Endothelial cell of umbilical vein (primary cell): Measurements from ENCODE around the gene IL4I1. TPM values are rescaled to one million over a fixed set of nuclear protein-coding genes. Genes with fewer than 3 reads are reported as not detected.

ENCODE experiments used
- BruUV-seq: library from RNA; stranded (reverse); fragments of 400-500 nt; replicated peaks from 2 replicates; lab custom pipeline; 2021; lab: Mats Ljungman, UMichigan
- CTCF ChIA-PET: fragments of 300-600, 350-600 bp; sonication (Branson Sonifier 250); formaldehyde crosslinking; loops from one replicate; lab custom pipeline; 2021; ENCODE audit warnings: antibody characterized with exemption, inconsistent platforms; lab: Charles Lee
- POLR2A ChIA-PET: fragments of 300-600, 350-600 bp; sonication (Branson Sonifier 250); formaldehyde crosslinking; loops from one replicate; lab custom pipeline; 2021; ENCODE audit warnings: antibody characterized with exemption, inconsistent platforms; lab: Charles Lee
- DNase-seq: peaks from one replicate; pipeline ENCODE4 v3.0.0-alpha.2; 2011; ENCODE audit warnings: low read depth, low spot score
- FAIRE-seq: peaks from 2 replicates; lab custom pipeline; 2011; peaks lifted over from hg19 to GRCh38; lab: Jason Lieb, UNC
- H2AFZ ChIP-seq: 2 replicates; pipeline ENCODE4 v1.6.0; 2012; ENCODE audit warnings: low read depth, low read length, control low read depth, inconsistent platforms
- H3K27ac ChIP-seq: 2 replicates; pipeline ENCODE4 v1.5.1; 2011; ENCODE audit warnings: low read depth, mild to moderate bottlenecking, control low read depth, low read length, moderate library complexity; ENCODE audit not compliant: insufficient read depth
- H3K27me3 ChIP-seq, 2 experiments: 2 replicates each; pipeline versions ENCODE4 v1.6.0 to v1.6.1; 2011; ENCODE audit warnings: low read length in 2 of 2, mixed read lengths in 1 of 2; ENCODE audit not compliant: control insufficient read depth in 2 of 2, insufficient read depth in 2 of 2
- H3K36me3 ChIP-seq, 2 experiments: 2 replicates in 1 of 2; 3 replicates in 1 of 2; pipeline ENCODE4 v1.5.1; 2011; ENCODE audit warnings: low read length in 2 of 2, mild to moderate bottlenecking in 1 of 2, moderate library complexity in 1 of 2; ENCODE audit not compliant: control insufficient read depth in 2 of 2, insufficient read depth in 2 of 2; ENCODE audit errors: extremely low read depth in 1 of 2
- H3K4me1 ChIP-seq: 3 replicates; pipeline ENCODE4 v1.5.1; 2011; ENCODE audit warnings: mild to moderate bottlenecking, low read length; ENCODE audit not compliant: control insufficient read depth, insufficient read depth; ENCODE audit errors: extremely low read depth
- H3K4me2 ChIP-seq: 2 replicates; pipeline ENCODE4 v1.6.1; 2011; ENCODE audit warnings: low read length, control low read depth, mixed read lengths; ENCODE audit not compliant: insufficient read depth
- H3K4me3 ChIP-seq, 3 experiments: fragments of 200-600 bp in 1 of 3; sonication (generic), shearing (Covaris generic) in 1 of 3; replicated peaks in 1 of 3; 2 replicates each; pipeline ENCODE4 v1.5.1; 2011 to 2016; ENCODE audit warnings: control low read depth in 3 of 3, low read length in 3 of 3, mild to moderate bottlenecking in 2 of 3, inconsistent platforms in 1 of 3, low read depth in 1 of 3, moderate library complexity in 1 of 3; ENCODE audit not compliant: insufficient read depth in 1 of 3
- H3K79me2 ChIP-seq: 2 replicates; pipeline ENCODE4 v1.6.0; 2012; ENCODE audit warnings: low read length, inconsistent platforms; ENCODE audit not compliant: control insufficient read depth, insufficient read depth
- H3K9ac ChIP-seq: replicated peaks from 2 replicates; pipeline ENCODE3; 2011; ENCODE audit warnings: low read length, control low read depth; ENCODE audit not compliant: insufficient read depth; ENCODE audit errors: extremely low read depth
- H3K9me1 ChIP-seq: replicated peaks from 3 replicates; pipeline ENCODE4 v1.6.0; 2011; ENCODE audit warnings: mild to moderate bottlenecking, low read length; ENCODE audit not compliant: control insufficient read depth, insufficient read depth; ENCODE audit errors: extremely low read depth
- H3K9me3 ChIP-seq: replicated peaks from 2 replicates; pipeline ENCODE4 v1.5.1; 2012; ENCODE audit warnings: low read length, inconsistent platforms; ENCODE audit not compliant: control insufficient read depth, insufficient read depth
- H4K20me1 ChIP-seq: replicated peaks from 2 replicates; pipeline ENCODE3; 2011; ENCODE audit warnings: mild to moderate bottlenecking, low read length; ENCODE audit not compliant: control insufficient read depth, insufficient read depth; ENCODE audit errors: extremely low read depth
- EZH2 ChIP-seq: IDR thresholded peaks from 2 replicates; pipeline ENCODE4 v1.6.1; 2012; ENCODE audit warnings: borderline replicate concordance, low read depth, mild to moderate bottlenecking, moderate library complexity, low read length, inconsistent platforms; ENCODE audit not compliant: severe bottlenecking
- FOS ChIP-seq: IDR thresholded peaks from 2 replicates; pipeline ENCODE4 v1.6.1; 2011; ENCODE audit warnings: mild to moderate bottlenecking, low read length, moderate library complexity, borderline replicate concordance; ENCODE audit not compliant: insufficient read depth
- GATA2 ChIP-seq: IDR thresholded peaks from 2 replicates; pipeline ENCODE4 v1.7.0; 2011; ENCODE audit warnings: low read depth, mild to moderate bottlenecking, moderate library complexity, mixed read lengths, low read length; ENCODE audit not compliant: insufficient read length, insufficient read depth
- JUN ChIP-seq: IDR thresholded peaks from 2 replicates; pipeline ENCODE4 v1.6.1; 2011; ENCODE audit warnings: borderline replicate concordance, low read depth; ENCODE audit not compliant: insufficient read length, insufficient read depth
- MYC ChIP-seq: IDR thresholded peaks from one replicate; pipeline ENCODE4 v1.6.1; 2011; ENCODE audit warnings: mild to moderate bottlenecking, low read depth, low read length
- POLR2A ChIP-seq: IDR thresholded peaks from 2 replicates; pipeline ENCODE4 v1.6.1; 2012; ENCODE audit warnings: low read depth, mild to moderate bottlenecking, control low read depth, low read length
- POLR2AphosphoS5 ChIP-seq: IDR thresholded peaks from 2 replicates; pipeline ENCODE4 v1.6.1; 2012; ENCODE audit warnings: low read depth, mild to moderate bottlenecking, control low read depth, low read length, moderate library complexity; ENCODE audit not compliant: insufficient read depth
- dilution Hi-C: fragments of 300-500 bp; cut with MboI; formaldehyde crosslinking; loops from one replicate; pipeline ENCODE4 v1.15.0; 2019; ENCODE audit warnings: low sequenced_read_pairs; ENCODE audit not compliant: extremely low pct_ligation_motif_present
- intact Hi-C: fragments of 100-400 bp; cut with micrococcal nuclease; formaldehyde crosslinking; loops from one replicate; pipeline ENCODE4 v1.10.0; 2022
- polyA plus RNA-seq, 4 experiments: library from polyadenylated mRNA; depleted of rRNA in 3 of 4; stranded (reverse) in 3 of 4; unstranded in 1 of 4; fragments of >200 nt; gene quantifications; 2 replicates each; pipeline versions ENCODE4 v1.2.1 to v1.2.3, GENCODE V29; 2011 to 2012; ENCODE audit warnings: missing spikeins in 1 of 4
- total RNA-seq: library from RNA; stranded (reverse); gene quantifications from 2 replicates; pipeline ENCODE4 v1.2.3, GENCODE V29; 2021
- TF ChIP-seq, protein P1 (sequence below): IDR thresholded peaks from 2 replicates; pipeline ENCODE4 v1.6.1; 2011; ENCODE audit not compliant: insufficient read depth, insufficient read length

IL4I1 gene
- total and polyA plus RNA-seq, 2 donors (not counting 3 experiments of a cell fraction or from before 2014, with no cell fraction given), result 5.0 to 5.6 TPM

DNA sequence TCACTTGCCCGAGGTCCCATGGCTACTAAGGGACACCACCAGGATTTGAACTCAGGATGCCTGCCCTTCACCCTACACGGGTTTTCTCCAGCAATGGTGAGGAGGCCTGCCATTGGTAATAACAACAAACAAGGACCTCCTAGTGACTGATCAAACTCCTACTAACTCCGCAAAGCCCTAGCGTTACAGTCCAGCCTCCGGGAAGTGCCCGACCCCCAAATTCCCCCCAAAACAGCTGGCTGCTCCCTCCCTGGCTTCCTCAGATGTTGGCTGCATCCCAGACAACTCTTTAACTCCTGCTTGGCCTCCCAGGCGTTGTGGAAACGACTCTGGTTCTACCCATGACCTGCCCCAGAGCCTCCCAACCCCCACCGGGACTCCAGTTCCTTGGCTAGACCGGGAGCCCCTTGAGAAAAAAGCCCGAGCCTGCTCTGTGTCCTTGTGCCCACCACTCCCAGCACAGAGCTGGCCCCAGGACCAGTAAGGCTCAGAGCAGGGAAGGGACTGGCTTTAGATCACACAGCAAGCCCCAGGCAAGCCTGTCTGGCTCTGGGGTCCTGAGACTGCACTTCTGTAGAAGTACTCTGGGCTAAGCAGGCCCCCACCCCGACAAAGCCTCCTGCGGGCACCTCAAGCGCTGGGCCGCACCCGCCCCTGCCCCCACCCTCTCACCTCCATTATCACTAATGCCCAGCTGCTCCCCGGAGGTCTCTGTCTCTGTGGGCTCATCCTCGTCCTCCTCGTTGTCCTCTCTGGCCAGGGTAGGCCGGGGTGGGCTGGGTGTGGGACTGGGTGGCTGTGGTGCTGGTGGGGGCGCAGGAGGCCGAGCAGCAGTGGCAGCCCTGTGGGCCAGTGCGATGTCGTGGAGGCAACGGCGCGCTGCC, 24.2 kb downstream of the IL4I1 start:
- Histone ChIP-seq H2AFZ (no peak overlapping the region), H3K9ac (no peak overlapping the region), H3K4me1 (peaks cover 21% of the 10 kb centered on the region), H3K4me3 (no peak overlapping the region), H3K4me2 (no peak overlapping the region), H3K36me3 (peaks cover 0 to 9% of the 10 kb centered on the region in 2 experiments), H4K20me1 (no peaks in the 10 kb centered on the region), H3K9me3 (no peaks in the 10 kb centered on the region), H3K27ac (no peak overlapping the region), H3K79me2 (peaks cover 18% of the 10 kb centered on the region), H3K9me1 (no peaks in the 10 kb centered on the region), H3K27me3 (no peaks in the 10 kb centered on the region)
- TF ChIP-seq FOS (no peak), JUN (no peak), GATA2 (no peak)
- no peak for FAIRE-seq
- intact Hi-C loops (no loop called here), dilution Hi-C loops (no loop called here)
- DNase-seq, result no peak
- no TSS peak for BruUV-seq
- CTCF ChIA-PET, result no interaction called here
- POLR2A ChIA-PET, result no interaction called here

DNA sequence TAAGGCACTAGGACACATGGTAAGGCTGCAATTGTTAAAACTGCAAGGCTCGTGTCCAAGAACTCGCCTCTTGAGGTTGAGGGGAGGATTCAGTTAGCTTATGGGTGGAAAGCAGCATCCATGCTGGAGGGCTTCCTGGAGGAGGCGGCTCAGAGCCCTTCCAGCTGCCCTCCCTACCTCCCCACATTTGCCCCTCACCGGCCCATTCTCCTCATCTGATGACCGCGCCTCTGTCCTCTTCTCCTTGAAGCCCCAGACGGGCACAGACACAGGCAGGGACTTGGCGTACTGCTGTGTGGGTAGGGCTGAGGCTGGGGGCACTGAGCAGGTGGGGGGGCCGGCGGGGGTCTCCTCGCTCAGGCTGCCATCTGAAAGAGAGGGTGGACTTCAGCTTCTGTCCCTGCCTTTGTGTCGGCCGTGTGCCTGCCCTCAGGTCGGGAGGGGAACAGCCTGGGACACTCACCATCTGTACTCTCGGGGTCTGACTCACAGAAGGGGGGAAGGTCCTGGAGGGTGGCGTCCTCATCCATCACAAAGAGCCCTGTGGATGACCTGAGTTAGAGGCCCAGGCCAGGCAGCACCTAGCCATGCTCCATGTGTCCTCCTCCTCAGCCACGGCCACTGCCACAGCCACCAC, 25.2 kb downstream of the IL4I1 start:
- no TSS peak for BruUV-seq
- Histone ChIP-seq H3K9ac (no peak overlapping the region), H3K36me3 (peaks cover 0 to 9% of the 10 kb centered on the region in 2 experiments), H3K9me3 (no peaks in the 10 kb centered on the region), H3K4me2 (no peak overlapping the region), H3K9me1 (no peaks in the 10 kb centered on the region), H2AFZ (no peak overlapping the region), H3K79me2 (peaks cover 21% of the 10 kb centered on the region), H3K4me3 (no peak overlapping the region), H3K4me1 (peaks cover 25% of the 10 kb centered on the region), H4K20me1 (no peaks in the 10 kb centered on the region), H3K27ac (no peak overlapping the region), H3K27me3 (no peaks in the 10 kb centered on the region)
- dilution Hi-C loops (no loop called here), intact Hi-C loops (no loop called here)
- DNase-seq (no peak), FAIRE-seq (no peak)
- ChIA-PET CTCF (no interaction called here), POLR2A (no interaction called here)
- no peak for TF ChIP-seq EZH2
- no peak for TF ChIP-seq JUN
- TF ChIP-seq, protein P1, sequence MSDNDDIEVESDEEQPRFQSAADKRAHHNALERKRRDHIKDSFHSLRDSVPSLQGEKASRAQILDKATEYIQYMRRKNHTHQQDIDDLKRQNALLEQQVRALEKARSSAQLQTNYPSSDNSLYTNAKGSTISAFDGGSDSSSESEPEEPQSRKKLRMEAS, result no peak
- TF ChIP-seq POLR2AphosphoS5, result no peak
- TF ChIP-seq GATA2, result no peak
- TF ChIP-seq FOS, result no peak
- TF ChIP-seq POLR2A, result no peak
- no peak for TF ChIP-seq MYC
